GM12878 (cell line): ENCODE results near the gene UXS1. TPM values are rescaled to one million over a fixed set of nuclear protein-coding genes. Genes with fewer than 3 reads are reported as not detected.

Source experiments
- ATAC-seq: fragments of 200-7000 bp; cut with Tn5 transposase; 3 replicates; pipeline ENCODE4 v1.9.1; 2020; ENCODE audit warnings: mild to moderate bottlenecking, moderate library complexity
- BruUV-seq: library from RNA; stranded (reverse); fragments of 400-500 nt; replicated peaks from 2 replicates; lab custom pipeline; 2021; lab: Mats Ljungman, UMichigan
- CTCF ChIA-PET: fragments of 300-600 bp; sonication (Branson Sonifier 250); formaldehyde crosslinking; extraction: SDS; loops from one replicate; lab custom pipeline; 2021; ENCODE audit warnings: inconsistent platforms; lab: Yijun Ruan, JAX
- POLR2A ChIA-PET: fragments of 350-600 bp; formaldehyde crosslinking; extraction: SDS; loops from one replicate; lab custom pipeline; 2021; ENCODE audit warnings: inconsistent platforms; lab: Charles Lee
- RAD21 ChIA-PET: fragments of 300-600 bp; sonication (Branson Sonifier 250); formaldehyde crosslinking; loops from one replicate; lab custom pipeline; 2023; ENCODE audit warnings: antibody characterized with exemption; ENCODE audit not compliant: unreplicated experiment; lab: Charles Lee
- SMC1A ChIA-PET: fragments of 300-600 bp; sonication (Branson Sonifier 250); formaldehyde crosslinking; loops from one replicate; lab custom pipeline; 2023; ENCODE audit not compliant: unreplicated experiment, uncharacterized antibody; lab: Charles Lee
- DNase-seq: peaks from one replicate; pipeline ENCODE4 v3.0.0-alpha.2; 2011; ENCODE audit warnings: low read depth, low spot score
- FAIRE-seq: peaks from 3 replicates; lab custom pipeline; 2011; peaks lifted over from hg19 to GRCh38; lab: Jason Lieb, UNC
- H2AFZ ChIP-seq: 2 replicates; pipeline ENCODE4 v1.6.0; 2011; ENCODE audit warnings: low read depth, low read length, control low read depth; ENCODE audit not compliant: control insufficient read depth
- H3K27ac ChIP-seq: 2 replicates; pipeline ENCODE4 v1.5.1; 2011; ENCODE audit warnings: control low read depth; ENCODE audit not compliant: control insufficient read depth, insufficient read depth
- H3K27me3 ChIP-seq, 2 experiments: replicated peaks in 1 of 2; 2 replicates each; pipeline versions ENCODE4 v1.6.0 to v1.6.1; 2011; ENCODE audit warnings: low read length in 1 of 2; ENCODE audit not compliant: control insufficient read depth in 2 of 2, insufficient read depth in 2 of 2
- H3K36me3 ChIP-seq, 2 experiments: 2 replicates each; pipeline ENCODE4 v1.5.1; 2011; ENCODE audit warnings: low read length in 1 of 2; ENCODE audit not compliant: control insufficient read depth in 2 of 2, insufficient read depth in 2 of 2
- H3K4me1 ChIP-seq: 2 replicates; pipeline ENCODE4 v1.6.1; 2011; ENCODE audit warnings: mild to moderate bottlenecking, low read length, moderate library complexity, mixed read lengths; ENCODE audit not compliant: control insufficient read depth, insufficient read depth
- H3K4me2 ChIP-seq: 2 replicates; pipeline ENCODE4 v1.6.0; 2011; ENCODE audit warnings: control low read depth; ENCODE audit not compliant: control insufficient read depth, insufficient read depth
- H3K4me3 ChIP-seq: fragments of 200-600 bp; sonication (generic); 2 replicates; pipeline ENCODE4 v1.5.1; 2016
- H3K79me2 ChIP-seq: 2 replicates; pipeline ENCODE4 v1.6.0; 2011; ENCODE audit warnings: low read length; ENCODE audit not compliant: control insufficient read depth, insufficient read depth
- H3K9ac ChIP-seq: 2 replicates; pipeline ENCODE4 v1.8.0; 2011; ENCODE audit warnings: low read length, control low read depth, mixed read lengths; ENCODE audit not compliant: control insufficient read depth, insufficient read depth
- H3K9me3 ChIP-seq: replicated peaks from 3 replicates; pipeline ENCODE4 v1.5.1; 2011; ENCODE audit warnings: mild to moderate bottlenecking, low read length; ENCODE audit not compliant: control insufficient read depth, insufficient read depth
- H4K20me1 ChIP-seq: 2 replicates; pipeline ENCODE4 v1.6.0; 2011; ENCODE audit not compliant: control insufficient read depth, insufficient read depth
- CBX5 ChIP-seq: sonication (generic); IDR thresholded peaks from 2 replicates; pipeline ENCODE4 v1.6.1; 2016; ENCODE audit warnings: low read depth, moderate library complexity, mild to moderate bottlenecking, inconsistent platforms
- EED ChIP-seq: sonication (generic); IDR thresholded peaks from 2 replicates; pipeline ENCODE4 v1.6.1; 2016; ENCODE audit warnings: antibody characterized with exemption, low read depth
- FOXK2 ChIP-seq: fragments of 450-650 bp; IDR thresholded peaks from 2 replicates; pipeline ENCODE4 v1.6.1; 2017; ENCODE audit warnings: mild to moderate bottlenecking, moderate library complexity
- JUND ChIP-seq: IDR thresholded peaks from 2 replicates; pipeline ENCODE4 v1.6.1; 2012; ENCODE audit warnings: low read depth, mild to moderate bottlenecking, low read length, improper control_type of control experiment, moderate library complexity
- MXI1 ChIP-seq: fragments of 150-350 bp; IDR thresholded peaks from 2 replicates; pipeline ENCODE4 v1.6.1; 2011; ENCODE audit warnings: low read depth, mild to moderate bottlenecking, inconsistent platforms, low read length, improper control_type of control experiment
- PAX5 ChIP-seq: IDR thresholded peaks from 2 replicates; pipeline ENCODE4 v1.6.1; 2011; ENCODE audit warnings: low read depth, low read length, borderline replicate concordance
- PAX8 ChIP-seq: fragments of 450-650 bp; IDR thresholded peaks from 2 replicates; pipeline ENCODE4 v1.6.1; 2017; ENCODE audit warnings: mild to moderate bottlenecking, moderate library complexity
- SIN3A ChIP-seq: IDR thresholded peaks from 2 replicates; pipeline ENCODE4 v1.6.1; 2012; ENCODE audit warnings: low read depth, low read length, improper control_type of control experiment
- SMARCA5 ChIP-seq: fragments of 450-650 bp; IDR thresholded peaks from 2 replicates; pipeline ENCODE4 v1.6.1; 2017; ENCODE audit warnings: mild to moderate bottlenecking
- SUPT20H ChIP-seq: IDR thresholded peaks from 2 replicates; pipeline ENCODE4 v1.6.1; 2011; ENCODE audit warnings: low read depth, mild to moderate bottlenecking, low read length, moderate library complexity, borderline replicate concordance; ENCODE audit not compliant: control insufficient read depth
- TARDBP ChIP-seq: IDR thresholded peaks from 2 replicates; pipeline ENCODE4 v1.6.1; 2016; ENCODE audit warnings: borderline replicate concordance
- TCF3 ChIP-seq: IDR thresholded peaks from 2 replicates; pipeline ENCODE4 v1.6.1; 2012; ENCODE audit warnings: low read depth, mild to moderate bottlenecking, low read length, borderline replicate concordance; ENCODE audit not compliant: insufficient read depth
- WRNIP1 ChIP-seq: IDR thresholded peaks from 2 replicates; pipeline ENCODE4 v1.6.1; 2011; ENCODE audit warnings: low read depth, low read length, improper control_type of control experiment, borderline replicate concordance
- ZNF24 ChIP-seq: fragments of 450-650 bp; IDR thresholded peaks from 2 replicates; pipeline ENCODE4 v1.6.1; 2017; ENCODE audit warnings: antibody characterized with exemption, mild to moderate bottlenecking
- whole genome bisulfite sequencing: methylation state at CpG from one replicate; pipeline ENCODE4 v1.1.6; 2016; ENCODE audit warnings: low lambda C conversion rate; ENCODE audit not compliant: insufficient replicate concordance, insufficient coverage; ENCODE audit errors: missing lambda C conversion rate; 5-methylcytosine and 5-hydroxymethylcytosine counted together
- in situ Hi-C: fragments of 300-500 bp; cut with MboI; formaldehyde crosslinking; loops from 9 replicates; pipeline ENCODE4 v1.14.3; 2018; ENCODE audit warnings: mixed read lengths
- intact Hi-C: fragments of 100-400 bp; cut with micrococcal nuclease; formaldehyde crosslinking; loops from one replicate; pipeline ENCODE4 v1.14.2; 2022; ENCODE audit not compliant: unreplicated experiment
- polyA plus RNA-seq, 11 experiments: library from polyadenylated mRNA; depleted of rRNA in 4 of 11; unstranded in 6 of 11; stranded (reverse) in 5 of 11; fragments of >200 nt; fragmentation: Nextera tagmentation in 4 of 11; fragmentation: Illumina TruSeq in 1 of 11; extraction: Ambion mirVana in 4 of 11; extraction: Trizol in 1 of 11; gene quantifications; 1 replicate in 1 of 11; 2 replicates in 10 of 11; pipeline versions ENCODE4 v1.2.1 to v1.2.3, GENCODE V29; 2011 to 2016; ENCODE audit warnings: inconsistent platforms in 2 of 11, missing spikeins in 2 of 11, low read depth in 1 of 11
- total RNA-seq, 4 experiments: library from RNA; depleted of rRNA in 3 of 4; stranded (reverse); fragments of >200 nt in 3 of 4; fragmentation: Illumina TruSeq in 1 of 4; extraction: Trizol in 1 of 4; gene quantifications; 2 replicates each; pipeline versions ENCODE4 v1.2.1 to v1.2.3, GENCODE V29; 2013 to 2021
- TF ChIP-seq, protein P1 (sequence below): fragments of 450-650 bp; formaldehyde crosslinking; IDR thresholded peaks from 2 replicates; pipeline ENCODE4 v1.4.0; 2020; ENCODE audit warnings: mild to moderate bottlenecking, moderate library complexity
- TF ChIP-seq, protein P2 (sequence below): IDR thresholded peaks from 2 replicates; pipeline ENCODE4 v1.6.1; 2012; ENCODE audit warnings: low read depth, low read length, improper control_type of control experiment

Gene UXS1
- total and polyA plus RNA-seq, 10 of the 15 experiments (the other 5 are each of a cell fraction or from before 2014, with no cell fraction given) = 6.0 to 25.4 (median 24.0) TPM

DNA sequence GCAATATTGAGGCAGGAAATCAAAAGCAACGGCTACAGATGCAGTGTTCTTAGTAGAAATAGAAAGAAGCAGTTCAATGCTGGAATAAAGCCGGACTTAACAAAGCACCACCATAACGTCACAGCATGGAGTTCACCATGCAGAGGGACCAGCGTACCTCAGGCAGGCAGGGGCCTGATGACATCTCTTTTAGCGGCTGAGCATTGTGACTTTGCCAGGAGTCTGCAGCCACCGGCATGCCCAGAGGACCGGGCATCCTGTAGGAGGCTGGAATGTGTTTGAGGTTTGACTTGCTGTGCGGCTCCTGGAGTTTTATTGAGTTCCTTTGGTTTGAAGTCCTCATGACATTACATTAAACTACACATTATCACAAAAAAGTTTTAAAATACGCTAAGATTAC, 139.8 kb downstream of the UXS1 start:
- ATAC-seq (no peak), DNase-seq (no peak), FAIRE-seq (no peak)
- Histone ChIP-seq H3K4me1 (no peaks in the 10 kb centered on the region), H3K27me3 (no peaks in the 10 kb centered on the region; a peak in 1 of 4 replicates), H3K79me2 (no peaks in the 10 kb centered on the region), H2AFZ (no peak overlapping the region), H3K9me3 (no peaks in the 10 kb centered on the region), H3K4me3 (no peak overlapping the region), H4K20me1 (no peaks in the 10 kb centered on the region), H3K9ac (no peak overlapping the region), H3K27ac (no peak overlapping the region), H3K4me2 (no peak overlapping the region), H3K36me3 (no peaks in the 10 kb centered on the region)
- ChIA-PET RAD21 (no interaction called here), CTCF (no interaction called here), SMC1A (no interaction called here), POLR2A (no interaction called here)
- intact Hi-C loops = no loop called here
- no TSS peak for BruUV-seq
- TF ChIP-seq SUPT20H (no peak), SMARCA5 (no peak), SIN3A (no peak), TARDBP (no peak), PAX8 (no peak), ZNF24 (no peak)
- in situ Hi-C loops = no loop called here
- 45% methylated on average over 9 of the region's 9 CpGs for WGBS

DNA sequence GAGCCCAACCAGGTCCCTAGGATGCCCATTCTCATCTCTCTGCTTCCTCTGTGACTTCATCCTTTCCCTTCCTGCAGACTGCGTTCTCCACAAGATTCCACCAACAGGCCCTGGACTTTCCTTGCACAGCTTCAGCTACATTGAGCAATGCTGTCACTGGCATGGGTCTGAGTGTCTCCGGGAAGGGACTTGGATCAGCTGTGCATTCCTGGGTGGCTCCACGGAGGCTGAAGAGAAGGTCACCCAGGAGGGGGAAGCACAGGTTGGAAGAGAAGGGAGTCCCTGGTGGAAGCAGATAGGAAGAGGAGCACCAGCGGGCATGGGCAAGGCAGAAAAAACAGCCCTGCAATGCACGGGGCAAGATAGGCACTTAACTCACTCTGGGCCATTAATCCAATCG, 140.5 kb downstream of the UXS1 start:
- 39% methylated on average over 6 of the region's 6 CpGs for WGBS
- in situ Hi-C loops = no loop called here
- DNase-seq (no peak), ATAC-seq (no peak), FAIRE-seq (no peak)
- Histone ChIP-seq H3K4me2 (no peak overlapping the region), H2AFZ (no peak overlapping the region), H3K9me3 (no peaks in the 10 kb centered on the region), H3K9ac (no peak overlapping the region), H3K36me3 (no peaks in the 10 kb centered on the region), H3K79me2 (no peaks in the 10 kb centered on the region), H3K27ac (no peak overlapping the region), H3K4me1 (no peaks in the 10 kb centered on the region), H3K27me3 (no peaks in the 10 kb centered on the region; a peak in 1 of 4 replicates), H4K20me1 (no peaks in the 10 kb centered on the region), H3K4me3 (no peak overlapping the region)
- ChIA-PET RAD21 (no interaction called here), POLR2A (no interaction called here), SMC1A (no interaction called here), CTCF (no interaction called here)
- BruUV-seq = no TSS peak
- intact Hi-C loops = no loop called here
- TF ChIP-seq, protein P1, sequence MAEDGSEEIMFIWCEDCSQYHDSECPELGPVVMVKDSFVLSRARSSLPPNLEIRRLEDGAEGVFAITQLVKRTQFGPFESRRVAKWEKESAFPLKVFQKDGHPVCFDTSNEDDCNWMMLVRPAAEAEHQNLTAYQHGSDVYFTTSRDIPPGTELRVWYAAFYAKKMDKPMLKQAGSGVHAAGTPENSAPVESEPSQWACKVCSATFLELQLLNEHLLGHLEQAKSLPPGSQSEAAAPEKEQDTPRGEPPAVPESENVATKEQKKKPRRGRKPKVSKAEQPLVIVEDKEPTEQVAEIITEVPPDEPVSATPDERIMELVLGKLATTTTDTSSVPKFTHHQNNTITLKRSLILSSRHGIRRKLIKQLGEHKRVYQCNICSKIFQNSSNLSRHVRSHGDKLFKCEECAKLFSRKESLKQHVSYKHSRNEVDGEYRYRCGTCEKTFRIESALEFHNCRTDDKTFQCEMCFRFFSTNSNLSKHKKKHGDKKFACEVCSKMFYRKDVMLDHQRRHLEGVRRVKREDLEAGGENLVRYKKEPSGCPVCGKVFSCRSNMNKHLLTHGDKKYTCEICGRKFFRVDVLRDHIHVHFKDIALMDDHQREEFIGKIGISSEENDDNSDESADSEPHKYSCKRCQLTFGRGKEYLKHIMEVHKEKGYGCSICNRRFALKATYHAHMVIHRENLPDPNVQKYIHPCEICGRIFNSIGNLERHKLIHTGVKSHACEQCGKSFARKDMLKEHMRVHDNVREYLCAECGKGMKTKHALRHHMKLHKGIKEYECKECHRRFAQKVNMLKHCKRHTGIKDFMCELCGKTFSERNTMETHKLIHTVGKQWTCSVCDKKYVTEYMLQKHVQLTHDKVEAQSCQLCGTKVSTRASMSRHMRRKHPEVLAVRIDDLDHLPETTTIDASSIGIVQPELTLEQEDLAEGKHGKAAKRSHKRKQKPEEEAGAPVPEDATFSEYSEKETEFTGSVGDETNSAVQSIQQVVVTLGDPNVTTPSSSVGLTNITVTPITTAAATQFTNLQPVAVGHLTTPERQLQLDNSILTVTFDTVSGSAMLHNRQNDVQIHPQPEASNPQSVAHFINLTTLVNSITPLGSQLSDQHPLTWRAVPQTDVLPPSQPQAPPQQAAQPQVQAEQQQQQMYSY (CRISPR knock-in tag) = no peak
- no peak for TF ChIP-seq JUND
- no peak for TF ChIP-seq MXI1
- TF ChIP-seq EED = no peak
- TF ChIP-seq TCF3 = no peak
- no peak for TF ChIP-seq WRNIP1
- no peak for TF ChIP-seq CBX5
- TF ChIP-seq, protein P2, sequence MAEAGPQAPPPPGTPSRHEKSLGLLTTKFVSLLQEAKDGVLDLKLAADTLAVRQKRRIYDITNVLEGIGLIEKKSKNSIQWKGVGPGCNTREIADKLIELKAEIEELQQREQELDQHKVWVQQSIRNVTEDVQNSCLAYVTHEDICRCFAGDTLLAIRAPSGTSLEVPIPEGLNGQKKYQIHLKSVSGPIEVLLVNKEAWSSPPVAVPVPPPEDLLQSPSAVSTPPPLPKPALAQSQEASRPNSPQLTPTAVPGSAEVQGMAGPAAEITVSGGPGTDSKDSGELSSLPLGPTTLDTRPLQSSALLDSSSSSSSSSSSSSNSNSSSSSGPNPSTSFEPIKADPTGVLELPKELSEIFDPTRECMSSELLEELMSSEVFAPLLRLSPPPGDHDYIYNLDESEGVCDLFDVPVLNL = no peak
- TF ChIP-seq FOXK2 = no peak
- TF ChIP-seq PAX5 = no peak
